NCI-H2081 treated with DMSO at 0.1 percent for 48 hours (cell line): Measurements from ENCODE around the gene TRMT61B.

Experiments
- DNase-seq: peaks from one replicate; lab custom pipeline; 2025; lab: John Stamatoyannopoulos, UW

Gene TRMT61B

DNA sequence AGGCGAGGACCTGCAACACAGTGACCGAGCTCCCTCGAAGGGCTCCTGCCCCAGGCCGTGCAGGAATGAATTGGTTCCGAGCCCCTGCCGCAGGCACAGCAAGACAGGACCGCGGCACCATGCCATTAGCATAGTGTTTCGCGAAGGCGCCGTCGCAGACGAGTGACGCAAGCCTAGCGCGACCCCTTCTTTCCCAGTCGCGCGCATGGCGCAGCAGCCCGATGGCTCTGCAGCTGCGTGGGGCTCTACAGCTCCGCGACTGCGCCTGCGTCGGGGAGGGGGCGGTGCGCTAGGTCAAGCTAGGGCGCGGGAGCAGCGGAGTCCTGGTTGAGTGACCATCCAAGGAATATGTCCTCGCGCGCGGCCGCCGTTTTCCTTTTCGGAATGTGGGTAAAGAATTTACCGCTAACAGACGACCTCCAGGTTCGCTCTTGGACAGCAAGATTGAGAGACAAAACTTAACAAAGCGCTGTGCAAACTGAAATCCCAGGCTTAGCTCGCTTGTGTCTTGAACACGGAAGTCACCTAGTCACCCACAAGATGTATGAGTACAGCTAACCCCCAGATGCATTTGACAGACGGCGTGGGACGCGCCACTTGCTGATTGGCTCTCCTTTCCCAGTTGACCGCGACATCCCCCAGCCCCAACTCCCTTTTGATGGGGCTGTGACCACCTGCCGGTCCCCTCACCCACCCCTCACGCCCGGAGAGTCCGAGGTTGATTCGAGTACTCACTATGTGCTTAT lies at the start of gene TRMT61B:
TSS of gene TRMT61B (minus strand) at position 164 of the 746 bp plus-strand sequence. CDS start at position 132, 32 bp downstream.
- peak; percentile 79 for DNase-seq

DNA sequence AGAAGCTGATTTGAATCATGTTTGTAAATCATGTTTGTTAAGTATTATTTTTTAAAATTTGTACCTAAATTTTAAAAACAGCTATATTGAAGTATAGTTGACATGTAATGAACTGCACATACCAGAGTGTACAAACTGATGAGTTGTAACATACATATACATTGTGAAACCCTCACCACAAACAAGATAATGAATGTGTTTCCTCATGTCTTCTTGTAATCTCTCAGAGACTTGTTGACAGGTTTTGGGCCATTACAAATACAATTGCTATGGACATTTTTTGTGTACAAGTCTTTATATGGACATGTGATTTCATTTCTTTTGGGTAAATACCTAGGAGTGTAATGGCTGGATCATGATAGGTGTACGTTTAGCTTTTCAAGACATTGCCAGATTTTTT lies 45.8 kb upstream of the TRMT61B start:
- no peak for DNase-seq

DNA sequence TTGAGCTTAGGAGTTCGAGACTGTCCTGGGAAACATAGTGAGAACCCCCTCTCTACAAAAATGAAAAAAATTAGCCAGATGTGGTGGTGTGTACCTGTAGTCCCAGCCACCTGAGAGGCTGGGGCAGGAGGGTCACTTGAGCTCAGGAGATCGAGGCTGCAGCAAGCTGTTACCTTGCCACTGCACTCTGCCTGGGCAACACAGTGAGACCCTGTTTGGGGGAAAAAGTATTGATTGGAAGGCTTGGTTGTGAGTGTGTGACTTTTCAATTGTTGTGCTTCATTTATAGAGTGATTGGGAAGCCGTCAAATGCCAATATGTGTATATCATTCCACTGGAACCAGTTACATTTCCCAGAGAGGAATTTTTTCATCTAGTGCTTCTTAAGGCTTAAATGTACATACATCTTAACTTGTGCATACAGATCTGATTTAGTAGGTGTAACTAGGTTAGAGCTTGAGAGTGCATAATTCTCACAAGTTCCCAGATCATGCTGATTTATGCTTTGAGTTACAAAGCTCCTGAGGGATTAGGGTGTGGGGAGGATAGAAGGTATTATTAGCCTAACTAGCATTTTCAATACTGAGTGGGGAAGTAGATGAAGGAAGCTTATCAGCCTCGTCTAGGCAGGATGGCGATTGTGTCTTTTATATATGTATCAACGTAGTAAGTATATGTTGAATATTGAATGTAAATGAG lies 39.7 kb upstream of the TRMT61B start:
- no peak for DNase-seq

DNA sequence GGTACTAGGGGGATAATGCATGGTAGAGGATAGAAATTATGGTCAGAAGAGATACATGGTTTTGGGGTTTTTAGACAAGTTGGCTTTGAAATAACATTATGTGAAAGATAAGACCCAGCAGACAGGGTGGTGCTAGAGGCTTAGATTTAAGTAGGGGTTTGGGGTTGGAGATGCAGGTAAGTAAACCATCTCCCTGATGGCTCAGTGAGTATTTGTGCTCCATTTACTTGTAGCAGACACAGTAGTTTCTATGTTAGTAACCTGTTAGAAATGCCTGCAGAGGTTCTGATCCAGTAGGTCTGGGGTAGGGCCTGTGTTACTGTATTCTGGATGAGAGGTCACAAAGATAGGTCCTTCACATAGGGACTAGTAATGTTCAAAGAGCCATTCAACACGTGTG lies 38.1 kb upstream of the TRMT61B start:
- DNase-seq: no peak

DNA sequence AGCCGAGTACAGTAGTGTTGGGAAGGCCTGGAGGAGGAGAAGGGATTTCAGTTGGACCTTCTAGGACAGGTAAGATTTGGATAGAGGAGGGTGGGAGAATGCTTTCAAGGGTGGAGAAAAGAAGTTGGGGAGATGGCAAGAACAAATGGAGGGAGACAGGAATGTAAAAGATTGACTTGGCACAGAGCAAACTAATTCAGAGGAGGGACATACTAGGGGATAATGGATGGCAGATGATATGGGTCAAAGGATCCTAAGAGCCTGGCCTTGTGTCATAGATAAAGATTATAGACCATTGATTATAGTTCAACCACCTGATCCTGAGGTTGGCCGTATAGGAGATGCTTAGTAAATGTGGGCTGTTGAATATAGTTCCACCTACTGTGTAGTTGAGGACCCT lies 36.7 kb upstream of the TRMT61B start:
- DNase-seq: no peak

DNA sequence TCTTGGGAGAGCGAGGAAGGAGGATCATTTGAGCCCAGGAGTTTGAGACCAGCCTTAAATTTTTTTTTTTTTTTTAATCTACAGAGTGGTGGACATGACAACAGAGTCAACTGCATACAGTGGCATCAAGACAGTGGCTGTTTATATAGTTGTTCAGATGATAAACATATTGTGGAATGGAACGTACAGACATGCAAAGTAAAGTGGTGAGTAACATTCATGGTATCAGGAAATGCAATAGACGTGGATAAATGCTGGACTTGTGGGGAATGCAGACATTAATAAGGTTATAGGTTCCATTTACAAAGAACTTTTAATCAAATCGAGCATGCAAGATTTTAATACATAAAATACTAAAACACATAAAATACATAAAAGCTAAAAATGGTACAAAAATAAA lies 36.3 kb upstream of the TRMT61B start:
- DNase-seq: no peak

DNA sequence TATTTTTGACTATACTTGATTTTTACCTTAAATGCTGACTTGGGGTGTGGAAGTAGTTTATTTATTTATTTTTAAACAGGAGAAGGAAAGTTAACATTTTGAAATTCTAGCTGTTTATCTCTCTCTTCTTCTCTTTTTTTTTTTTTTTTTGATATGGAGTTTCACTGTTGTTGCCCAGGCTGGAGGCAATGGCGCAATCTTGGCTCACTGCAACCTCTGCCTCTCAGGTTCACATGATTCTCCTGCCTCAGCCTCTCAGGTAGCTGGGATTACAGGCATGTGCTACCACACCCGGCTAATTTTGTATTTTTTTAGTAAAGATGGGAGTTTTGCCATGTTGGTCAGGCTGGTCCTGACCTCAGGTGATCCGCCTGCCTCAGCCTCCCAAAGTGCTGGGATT lies 35.4 kb upstream of the TRMT61B start:
- DNase-seq: no peak

DNA sequence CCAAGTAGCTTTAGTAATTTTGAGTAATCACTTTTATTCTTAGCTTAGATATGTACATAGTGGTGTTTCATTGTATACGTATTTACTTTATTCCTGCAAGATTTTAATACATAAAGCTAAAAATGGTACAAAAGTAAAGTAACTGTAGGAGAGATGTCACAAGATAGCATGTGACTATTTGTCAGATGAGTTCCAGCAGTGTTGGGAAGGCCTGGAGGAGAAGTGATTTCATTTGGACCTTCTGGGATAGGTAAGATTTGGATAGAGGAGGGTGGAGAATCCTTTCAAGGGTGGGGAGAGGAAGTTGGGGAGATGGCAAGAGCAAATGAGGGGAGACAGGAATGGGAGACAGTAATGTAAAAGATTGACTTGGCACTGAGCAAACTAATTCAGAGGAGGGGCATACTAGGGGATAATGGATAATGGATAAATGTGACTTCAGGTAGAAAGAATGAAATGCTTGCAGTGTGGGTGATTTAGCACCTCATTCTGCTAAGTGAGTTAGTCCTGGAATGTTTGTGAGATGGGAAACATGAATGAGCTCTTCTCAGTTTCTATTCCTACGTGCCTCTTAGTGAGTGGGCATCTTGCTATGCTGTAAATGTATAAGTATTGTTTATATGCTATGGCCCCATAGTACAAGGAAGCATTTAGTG lies 34.8 kb upstream of the TRMT61B start:
- DNase-seq: no peak

DNA sequence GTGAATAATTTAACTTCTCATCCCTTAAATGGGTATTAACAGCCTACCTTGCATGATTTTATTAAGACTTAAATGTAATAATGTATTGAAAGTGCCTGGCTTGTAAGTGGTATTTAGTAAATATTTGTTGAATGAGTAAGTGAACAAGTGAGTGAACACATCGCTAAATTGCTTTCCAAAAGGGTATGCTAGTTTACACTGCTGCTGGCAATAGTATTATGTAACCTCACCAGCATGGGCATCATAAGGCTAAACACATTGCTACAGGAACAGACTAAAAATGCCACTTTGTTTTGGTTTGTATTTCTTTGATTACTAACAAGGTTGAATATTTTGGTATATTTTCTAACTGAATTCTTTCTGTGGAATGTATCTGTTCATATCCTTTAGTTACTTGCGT lies 34.2 kb upstream of the TRMT61B start:
- no peak for DNase-seq

DNA sequence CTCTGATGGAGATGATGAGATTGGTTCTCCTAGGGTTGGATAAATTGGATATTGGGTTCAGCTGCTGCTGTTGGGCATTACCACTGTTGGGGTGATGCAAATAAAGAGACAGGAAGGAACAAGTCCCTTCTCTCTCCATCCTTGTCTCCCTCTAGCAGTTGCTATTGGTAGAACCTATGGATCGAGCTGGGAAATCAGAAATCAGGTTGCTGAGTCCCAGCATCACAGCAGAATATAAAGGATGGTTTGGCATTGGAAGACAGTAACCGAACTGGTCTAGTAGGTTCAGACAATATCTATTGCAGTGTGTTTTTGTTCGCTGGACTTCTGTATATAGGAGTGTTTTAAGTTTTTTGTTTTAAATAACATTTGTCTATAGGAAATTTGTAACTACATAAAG lies 32.5 kb upstream of the TRMT61B start:
- DNase-seq: no peak

DNA sequence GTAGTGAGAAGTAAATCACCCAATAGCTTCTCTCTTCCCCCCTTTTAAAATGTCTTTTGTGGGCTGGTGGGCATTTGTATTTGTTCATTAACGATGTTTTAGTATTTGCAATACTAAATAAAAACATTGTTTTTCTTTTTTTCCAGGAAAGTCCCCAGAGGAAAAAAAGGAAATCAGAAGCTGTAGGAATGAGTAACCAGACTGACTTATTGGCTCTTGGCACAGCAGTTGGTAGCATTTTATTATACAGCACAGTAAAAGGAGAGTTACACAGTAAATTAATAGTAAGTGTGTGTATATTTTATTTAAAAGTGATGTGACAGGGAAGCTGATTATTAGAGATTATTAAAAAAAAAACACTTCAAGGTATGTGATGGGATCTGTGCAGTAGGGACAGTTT lies 31.7 kb upstream of the TRMT61B start:
- no peak for DNase-seq

DNA sequence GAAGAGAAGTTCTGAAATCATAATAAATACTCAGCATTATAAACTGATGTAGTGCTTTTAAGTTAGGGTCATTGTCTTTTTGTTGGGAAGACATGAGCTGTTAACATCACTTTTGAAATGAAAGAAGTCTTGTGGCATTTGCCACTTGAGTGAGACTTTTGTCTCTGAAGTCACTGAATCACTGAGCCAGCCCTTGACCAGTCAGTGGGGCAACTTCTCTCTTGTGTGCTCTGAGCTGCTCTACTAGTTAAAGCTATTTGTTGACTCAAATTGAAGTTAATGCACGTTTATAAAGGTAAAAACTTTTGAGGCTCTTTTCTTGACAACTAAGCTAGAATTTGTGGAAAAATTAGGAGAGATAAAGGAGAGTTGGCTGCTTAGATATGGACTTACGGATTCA lies 31.1 kb upstream of the TRMT61B start:
- DNase-seq: no peak

DNA sequence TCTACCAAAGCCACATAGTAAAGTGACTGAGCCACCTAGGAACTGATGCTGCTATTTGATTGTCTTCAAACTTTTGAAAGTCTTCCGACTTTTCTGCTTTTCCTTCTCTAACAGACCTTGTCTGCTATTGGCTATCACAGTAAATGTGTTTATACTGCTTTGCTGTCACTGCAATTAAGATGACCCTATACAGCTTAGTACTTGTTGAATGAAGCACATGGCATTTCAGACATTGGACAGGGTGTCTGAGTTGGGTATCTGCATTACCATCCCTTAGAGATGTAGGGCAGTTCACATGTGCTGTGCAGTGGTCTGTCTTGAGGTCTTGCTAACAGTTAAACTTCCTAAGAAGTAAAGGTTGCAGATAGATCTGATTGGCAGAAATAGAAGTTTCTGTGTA lies 27.9 kb upstream of the TRMT61B start:
- DNase-seq: no peak

DNA sequence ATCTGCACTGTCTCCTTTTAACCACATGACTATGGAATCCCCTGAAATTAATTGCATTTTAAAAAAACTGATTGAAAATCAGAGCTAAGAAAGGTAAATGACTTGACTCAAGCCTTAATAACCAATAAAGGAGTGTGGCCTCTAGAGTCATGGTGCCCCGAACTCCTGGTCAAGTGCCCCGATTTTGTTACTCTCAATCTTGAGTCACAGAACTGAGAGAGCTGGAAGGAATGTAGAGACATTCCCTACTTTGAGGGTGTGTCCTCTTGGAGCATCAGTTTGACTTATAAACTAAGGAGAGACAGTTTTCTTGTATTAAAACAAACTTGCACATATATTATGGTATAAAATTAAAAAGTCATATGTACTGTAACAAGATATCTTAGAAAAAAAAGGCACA lies 26.8 kb upstream of the TRMT61B start:
- no peak for DNase-seq

DNA sequence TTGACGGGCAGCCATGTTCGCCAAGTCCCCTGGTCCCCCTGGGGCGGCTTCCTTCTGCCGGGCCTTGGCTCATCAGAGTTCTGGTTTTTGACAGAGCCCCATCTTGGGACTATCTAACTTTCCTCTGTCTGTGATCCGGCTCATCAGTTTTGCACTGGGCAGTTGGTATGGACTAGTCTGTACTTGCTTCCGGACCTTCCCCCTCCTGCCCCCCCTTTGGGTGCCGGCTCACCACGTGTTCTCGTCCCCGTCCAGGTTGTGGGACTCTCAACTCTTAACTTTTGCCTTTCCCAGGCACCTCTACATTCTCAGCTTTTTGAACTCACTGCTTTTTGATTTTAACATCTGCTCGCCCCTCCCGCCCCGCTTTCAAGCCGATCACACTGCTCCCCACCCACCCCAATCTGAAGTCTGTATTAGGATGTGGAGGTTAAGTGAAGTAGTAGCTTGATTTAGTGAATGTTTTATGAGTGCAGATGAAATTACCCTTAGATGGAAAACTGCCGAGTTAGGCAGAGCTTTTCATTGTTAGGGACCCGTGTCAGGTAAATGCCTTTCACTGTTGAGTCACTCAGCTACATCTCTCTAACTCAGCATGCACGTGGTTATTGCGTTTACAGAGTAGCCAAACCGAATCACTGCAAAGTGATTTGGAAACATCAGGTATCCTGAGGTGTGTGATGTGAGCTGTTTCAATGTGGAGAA lies 25.2 kb upstream of the TRMT61B start:
- DNase-seq: no peak

DNA sequence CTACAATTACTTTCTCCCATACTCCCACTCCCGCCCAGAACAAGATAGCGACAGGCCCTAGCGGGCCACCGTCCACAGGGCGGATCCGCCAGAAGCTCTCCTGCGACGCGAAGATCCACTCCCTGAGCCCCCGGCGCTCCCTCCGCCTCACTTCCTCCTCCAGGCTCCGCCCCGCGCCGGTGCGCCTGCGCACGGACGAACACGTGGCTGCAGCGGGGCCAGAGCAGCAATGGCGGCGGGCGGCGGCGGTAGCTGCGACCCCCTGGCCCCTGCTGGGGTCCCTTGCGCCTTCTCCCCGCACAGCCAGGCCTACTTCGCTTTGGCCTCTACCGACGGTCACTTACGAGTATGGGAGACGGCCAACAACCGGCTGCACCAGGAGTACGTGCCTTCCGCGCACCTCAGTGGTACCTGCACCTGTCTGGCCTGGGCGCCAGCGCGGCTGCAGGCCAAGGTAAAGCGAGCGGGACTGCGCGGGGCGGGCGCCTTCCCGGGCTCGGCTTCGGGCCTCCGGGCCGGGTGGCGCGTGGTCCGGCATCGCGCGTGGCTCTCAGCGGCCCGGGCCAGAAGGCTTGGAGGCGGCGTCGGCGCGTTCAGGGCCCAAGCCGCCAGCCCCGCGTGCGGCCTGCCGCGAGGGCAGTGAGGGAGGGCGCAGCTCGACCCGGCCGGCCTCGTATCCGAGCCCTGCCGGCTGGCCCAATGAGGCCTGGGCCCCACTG lies 24.5 kb upstream of the TRMT61B start, which contains the start of gene WDR43:
TSS of gene WDR43 (plus strand) at position 198 of the 719 bp plus-strand sequence. CDS start at position 230, 32 bp downstream.
- peak; percentile 95 for DNase-seq

DNA sequence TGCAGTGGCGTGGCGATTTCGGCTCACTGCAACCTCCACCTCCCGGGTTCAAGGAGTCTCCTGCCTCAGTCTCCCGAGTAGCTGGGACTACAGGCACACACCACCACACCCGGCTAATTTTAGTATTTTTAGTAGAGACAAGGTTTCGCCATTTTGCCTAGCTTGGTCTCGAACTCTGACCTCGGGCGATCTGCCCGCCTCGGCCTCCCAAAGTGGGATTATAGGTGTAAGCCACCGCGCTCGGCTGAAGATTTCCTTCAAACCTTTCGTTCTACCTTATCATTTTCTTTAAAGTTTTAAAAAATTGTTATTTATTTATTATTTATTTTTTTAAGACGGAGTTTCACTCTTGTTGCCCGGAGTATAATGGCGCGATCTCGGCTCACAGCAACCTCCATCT lies 23.4 kb upstream of the TRMT61B start:
- no peak for DNase-seq

DNA sequence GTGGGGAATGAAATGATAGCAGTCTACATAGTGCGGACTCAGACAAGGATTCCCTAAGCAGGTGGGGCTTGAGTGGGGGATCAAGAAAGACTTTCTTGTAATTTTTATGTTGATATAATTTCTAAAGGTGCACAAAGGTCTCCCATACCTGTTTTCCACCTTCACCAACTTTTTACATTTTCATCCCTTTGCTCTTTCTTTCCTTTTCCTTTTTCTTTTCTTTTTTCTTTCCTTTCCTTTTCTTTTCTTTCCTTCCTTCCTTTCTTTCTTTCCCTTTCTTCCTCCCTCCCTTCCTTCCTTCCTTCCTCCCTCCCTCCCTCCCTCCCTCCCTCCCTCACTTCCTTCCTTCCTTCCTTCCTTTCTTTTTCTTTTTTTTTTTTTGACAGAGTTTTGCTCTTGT lies 10.1 kb upstream of the TRMT61B start:
- no peak for DNase-seq

DNA sequence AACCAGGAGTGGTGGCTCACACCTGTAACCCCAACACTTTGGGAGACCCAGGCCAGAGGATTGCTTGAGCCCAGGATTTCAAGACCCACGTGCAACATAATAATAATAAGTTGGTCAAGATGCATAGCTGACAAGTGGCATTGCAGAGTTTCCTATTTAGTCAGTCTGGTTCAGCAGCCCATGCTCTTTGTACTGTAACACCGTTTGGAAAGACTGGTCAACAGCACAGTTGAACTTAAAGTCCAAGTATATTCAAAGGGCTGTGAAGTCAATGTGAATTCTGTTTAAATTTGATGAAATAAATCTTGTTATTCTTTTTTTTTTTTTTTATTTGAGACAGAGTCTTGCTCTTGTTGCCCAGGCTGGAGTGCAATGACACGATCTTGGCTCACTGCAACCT lies 1.5 kb upstream of the TRMT61B start:
- DNase-seq: no peak

DNA sequence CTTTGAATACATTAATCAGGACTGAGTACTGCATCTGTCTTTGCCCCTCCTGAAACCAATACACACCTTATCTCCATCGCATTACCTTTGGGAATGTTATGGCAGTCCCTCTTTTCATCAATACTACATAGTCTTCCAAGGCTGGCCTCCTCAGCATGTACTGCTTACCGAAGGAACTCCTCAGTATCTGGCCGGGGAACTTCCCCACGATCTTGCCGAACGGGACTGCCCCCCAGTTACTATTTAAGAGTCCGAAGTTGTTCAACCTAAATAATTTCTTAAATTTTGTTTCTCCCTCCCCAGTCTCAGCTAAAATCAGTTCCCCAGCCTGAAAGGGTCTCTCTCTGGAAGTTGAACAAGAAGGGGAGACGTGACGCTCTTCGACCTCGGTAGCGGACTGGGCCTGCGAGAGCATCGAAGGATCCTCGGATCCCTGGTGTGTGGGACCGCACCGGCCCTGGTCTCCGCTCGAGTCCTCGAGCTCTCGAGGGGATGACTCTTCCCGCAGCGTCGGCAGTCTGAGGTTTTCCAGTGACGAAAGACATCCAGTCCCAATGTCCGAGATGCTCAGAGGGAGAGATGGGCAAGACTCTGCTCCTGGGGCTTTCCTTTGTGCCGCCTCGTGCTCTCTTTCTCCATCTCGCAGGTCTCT lies 489 bp downstream of the TRMT61B start:
- no peak for DNase-seq

DNA sequence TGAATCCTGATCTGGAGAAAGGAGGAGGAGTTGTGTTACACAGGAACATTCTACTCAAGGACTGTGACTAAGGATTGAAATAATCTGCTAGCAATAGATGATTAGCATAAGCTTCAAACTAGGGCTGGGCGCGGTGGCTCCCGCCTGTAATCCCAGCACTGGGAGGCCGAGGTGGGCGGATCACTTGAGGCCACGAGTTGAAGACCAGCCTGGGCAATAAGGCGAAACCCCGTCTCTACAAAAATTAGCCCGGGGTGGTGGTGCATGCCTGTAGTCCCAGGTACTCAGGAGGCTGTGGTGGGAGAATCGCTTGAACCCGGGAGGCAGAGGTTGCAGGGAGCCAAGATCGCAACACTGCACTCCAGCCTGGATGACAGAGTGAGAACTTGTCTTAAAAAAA lies 1.5 kb downstream of the TRMT61B start:
- no peak for DNase-seq
